Thoracic aorta (tissue), 2 donors: Measurements from ENCODE around the gene GABRA6. TPM values are rescaled to one million over a fixed set of nuclear protein-coding genes. Genes with fewer than 3 reads are reported as not detected.
"Not testable (repeated sequence)": the region's sequence is repeated elsewhere in the genome, so short reads cannot be mapped to it uniquely, and the experiment has no call there.

Experiments used
- ATAC-seq: fragments of 150-250 bp; one replicate; pipeline ENCODE4 v1.8.0; 2017; ENCODE audit warnings: low read depth; ENCODE audit not compliant: insufficient number of reproducible peaks, low FRiP score
- DNase-seq: peaks from one replicate; pipeline ENCODE4 v3.0.0-alpha.2; 2020; ENCODE audit warnings: low spot score
- H3K27ac ChIP-seq, 2 donors: fragments of 200-600 bp; sonication (generic); 1 replicate in 1 of 2; 2 replicates in 1 of 2; pipeline ENCODE4 v1.5.1; 2016; ENCODE audit warnings: mild to moderate bottlenecking in 2 of 2, moderate library complexity in 2 of 2
- H3K27me3 ChIP-seq: fragments of 200-600 bp; sonication (generic); replicated peaks from 2 replicates; pipeline ENCODE4 v1.6.0; 2016; ENCODE audit warnings: mild to moderate bottlenecking; ENCODE audit not compliant: insufficient read depth
- H3K36me3 ChIP-seq: fragments of 200-600 bp; sonication (generic); one replicate; pipeline ENCODE4 v1.5.1; 2016
- H3K4me1 ChIP-seq, 2 donors: fragments of 200-600 bp; sonication (generic); 1 replicate in 1 of 2; 2 replicates in 1 of 2; pipeline versions ENCODE4 v1.5.1 to v1.6.0; 2016; ENCODE audit warnings: low read depth in 2 of 2, mild to moderate bottlenecking in 1 of 2; ENCODE audit not compliant: control insufficient read depth in 1 of 2
- H3K4me3 ChIP-seq: fragments of 200-600 bp; sonication (generic); 2 replicates; pipeline ENCODE4 v1.5.1; 2016; ENCODE audit warnings: mild to moderate bottlenecking
- H3K9me3 ChIP-seq: fragments of 200-600 bp; sonication (generic); 2 replicates; pipeline ENCODE4 v1.5.1; 2016
- total RNA-seq, 2 donors: library from RNA; depleted of rRNA; stranded (reverse); fragments of >200 nt; gene quantifications; one replicate each; pipeline versions ENCODE4 v1.1.0 to v1.2.3, GENCODE V29; 2016
- TF ChIP-seq, protein P1 (sequence below): fragments of 200-600 bp; sonication (generic); IDR thresholded peaks from one replicate; pipeline ENCODE4 v1.5.1; 2019; ENCODE audit warnings: antibody characterized with exemption

GABRA6 gene
- total RNA-seq, result not detected

DNA sequence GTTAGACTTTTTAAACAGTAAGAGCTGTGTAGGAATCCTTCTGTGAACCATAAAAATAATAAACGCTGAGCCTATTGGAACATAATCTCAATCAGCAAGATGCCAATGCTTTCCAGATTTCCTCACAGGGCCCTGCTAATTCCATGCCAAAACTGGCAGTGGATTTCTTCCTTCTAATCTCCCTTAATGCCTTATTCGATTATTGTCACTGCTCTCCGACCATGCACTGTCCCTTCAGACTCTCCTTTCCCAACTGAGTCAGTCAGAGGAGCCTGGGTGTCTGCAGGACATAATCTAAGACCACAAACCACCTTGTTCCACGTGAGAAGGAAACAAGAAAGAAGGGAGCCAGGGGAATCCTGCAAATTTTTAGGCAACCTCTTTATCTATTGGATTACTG, at the start of gene GABRA6:
Gene GABRA6 (plus strand): TSS at position 261 of the 400 bp plus-strand sequence. CDS start 269 bp downstream, outside the sequence.
- DNase-seq, result no peak
- Histone ChIP-seq H3K36me3 (no peaks in the 10 kb centered on the region), H3K4me1 (no peaks in the 10 kb centered on the region), H3K27me3 (no peaks in the 10 kb centered on the region), H3K4me3 (no peak within 1 kb of the TSS), H3K9me3 (no peaks in the 10 kb centered on the region), H3K27ac (no peak within 1 kb of the TSS)
- ATAC-seq, result no peak
- TF ChIP-seq, protein P1, sequence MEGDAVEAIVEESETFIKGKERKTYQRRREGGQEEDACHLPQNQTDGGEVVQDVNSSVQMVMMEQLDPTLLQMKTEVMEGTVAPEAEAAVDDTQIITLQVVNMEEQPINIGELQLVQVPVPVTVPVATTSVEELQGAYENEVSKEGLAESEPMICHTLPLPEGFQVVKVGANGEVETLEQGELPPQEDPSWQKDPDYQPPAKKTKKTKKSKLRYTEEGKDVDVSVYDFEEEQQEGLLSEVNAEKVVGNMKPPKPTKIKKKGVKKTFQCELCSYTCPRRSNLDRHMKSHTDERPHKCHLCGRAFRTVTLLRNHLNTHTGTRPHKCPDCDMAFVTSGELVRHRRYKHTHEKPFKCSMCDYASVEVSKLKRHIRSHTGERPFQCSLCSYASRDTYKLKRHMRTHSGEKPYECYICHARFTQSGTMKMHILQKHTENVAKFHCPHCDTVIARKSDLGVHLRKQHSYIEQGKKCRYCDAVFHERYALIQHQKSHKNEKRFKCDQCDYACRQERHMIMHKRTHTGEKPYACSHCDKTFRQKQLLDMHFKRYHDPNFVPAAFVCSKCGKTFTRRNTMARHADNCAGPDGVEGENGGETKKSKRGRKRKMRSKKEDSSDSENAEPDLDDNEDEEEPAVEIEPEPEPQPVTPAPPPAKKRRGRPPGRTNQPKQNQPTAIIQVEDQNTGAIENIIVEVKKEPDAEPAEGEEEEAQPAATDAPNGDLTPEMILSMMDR, result no peak

DNA sequence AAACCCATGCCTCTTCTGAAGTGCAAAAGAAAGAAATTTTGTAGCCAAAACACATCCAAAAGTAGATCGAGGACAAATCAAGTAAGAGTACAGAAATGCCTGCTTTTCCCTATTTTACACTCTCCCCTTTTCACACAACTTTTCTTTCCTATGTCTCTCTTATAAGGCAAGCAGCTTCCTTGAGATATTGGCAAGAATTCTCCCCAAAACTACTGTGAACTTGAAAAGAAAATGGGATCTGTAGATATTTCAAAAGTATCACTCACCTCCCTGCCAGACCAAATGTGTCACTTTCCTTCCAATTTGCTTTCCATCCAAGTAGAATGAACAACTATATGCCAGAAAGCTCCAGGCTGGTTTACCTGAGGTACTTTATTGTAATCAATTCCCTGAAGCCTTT, 47.9 kb upstream of the GABRA6 start:
- ATAC-seq, result no peak
- H3K27ac ChIP-seq, result no peak overlapping the region
- TF ChIP-seq, protein P1, result no peak
- H3K36me3 ChIP-seq, result no peaks in the 10 kb centered on the region
- no peaks in the 10 kb centered on the region for H3K9me3 ChIP-seq
- H3K27me3 ChIP-seq, result no peaks in the 10 kb centered on the region
- H3K4me3 ChIP-seq, result no peak overlapping the region
- H3K4me1 ChIP-seq, result no peaks in the 10 kb centered on the region
- DNase-seq, result no peak

DNA sequence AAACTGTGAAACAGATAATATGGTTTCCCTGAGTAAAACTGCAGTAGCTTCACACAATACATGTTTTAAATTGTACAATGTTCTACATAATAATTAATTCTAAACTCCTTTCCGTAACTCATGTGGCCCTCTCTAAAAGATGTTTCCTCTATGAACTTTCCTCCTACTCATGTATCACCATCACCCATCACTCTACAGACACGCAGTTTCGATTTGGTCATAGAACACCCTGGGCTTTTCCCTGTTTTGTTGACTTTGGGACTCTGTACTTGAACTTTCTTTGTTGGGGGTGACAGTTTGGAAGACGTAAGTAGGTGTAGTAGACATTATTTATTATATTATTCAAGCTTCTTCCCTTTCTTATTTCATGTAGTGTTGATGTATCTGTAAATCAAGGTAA, 44.1 kb upstream of the GABRA6 start:
- ATAC-seq, result no peak
- Histone ChIP-seq H3K36me3 (no peaks in the 10 kb centered on the region), H3K27me3 (no peaks in the 10 kb centered on the region), H3K9me3 (no peaks in the 10 kb centered on the region), H3K4me1 (no peaks in the 10 kb centered on the region), H3K27ac (no peak overlapping the region), H3K4me3 (no peak overlapping the region)
- DNase-seq, result no peak
- TF ChIP-seq, protein P1, result no peak

DNA sequence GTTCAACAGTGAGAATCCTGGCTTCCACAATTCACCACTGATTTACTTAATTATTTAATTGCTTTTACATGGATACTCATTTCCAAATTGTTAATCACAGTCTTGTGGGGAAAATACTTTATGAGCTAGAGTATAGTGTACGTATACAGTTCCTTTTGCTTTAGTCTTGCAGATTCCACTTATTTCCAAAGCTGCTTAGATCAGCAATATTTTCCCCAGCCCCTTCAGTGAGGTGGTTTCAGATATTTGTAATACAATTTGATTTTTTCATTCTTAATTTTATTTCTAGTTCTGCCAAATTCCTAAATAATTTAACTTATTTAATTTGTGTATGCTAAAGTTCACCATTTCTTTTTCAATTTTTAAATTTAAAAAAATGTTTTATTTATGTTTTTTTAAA, 40.3 kb upstream of the GABRA6 start:
- Histone ChIP-seq H3K27me3 (no peaks in the 10 kb centered on the region), H3K4me3 (no peak overlapping the region), H3K9me3 (no peaks in the 10 kb centered on the region), H3K36me3 (no peaks in the 10 kb centered on the region), H3K4me1 (no peaks in the 10 kb centered on the region), H3K27ac (no peak overlapping the region)
- TF ChIP-seq, protein P1, result no peak
- no peak for DNase-seq
- ATAC-seq, result no peak

DNA sequence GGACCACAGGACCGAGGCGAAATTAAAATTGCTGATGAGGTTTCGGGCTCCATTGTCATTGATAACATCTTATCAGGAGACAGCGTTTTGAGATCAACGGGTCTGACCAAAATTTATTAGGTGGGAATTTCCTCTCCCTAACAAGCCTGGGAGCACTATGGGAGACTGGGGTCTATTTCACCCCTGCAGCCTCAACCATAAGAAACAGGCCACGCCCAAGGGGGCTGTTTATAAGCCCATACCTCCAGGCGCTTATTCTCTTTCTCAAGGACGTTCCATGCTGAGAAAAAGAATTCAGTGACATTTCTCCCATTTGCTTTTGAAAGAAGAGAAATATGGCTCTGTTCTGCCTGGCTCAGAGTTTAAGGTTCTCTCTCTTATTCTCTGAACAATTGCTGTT, 33.6 kb upstream of the GABRA6 start:
- not testable (repeated sequence) for H3K27ac ChIP-seq, ATAC-seq, H3K27me3 ChIP-seq, H3K4me1 ChIP-seq, H3K4me3 ChIP-seq, H3K9me3 ChIP-seq, H3K36me3 ChIP-seq, DNase-seq

DNA sequence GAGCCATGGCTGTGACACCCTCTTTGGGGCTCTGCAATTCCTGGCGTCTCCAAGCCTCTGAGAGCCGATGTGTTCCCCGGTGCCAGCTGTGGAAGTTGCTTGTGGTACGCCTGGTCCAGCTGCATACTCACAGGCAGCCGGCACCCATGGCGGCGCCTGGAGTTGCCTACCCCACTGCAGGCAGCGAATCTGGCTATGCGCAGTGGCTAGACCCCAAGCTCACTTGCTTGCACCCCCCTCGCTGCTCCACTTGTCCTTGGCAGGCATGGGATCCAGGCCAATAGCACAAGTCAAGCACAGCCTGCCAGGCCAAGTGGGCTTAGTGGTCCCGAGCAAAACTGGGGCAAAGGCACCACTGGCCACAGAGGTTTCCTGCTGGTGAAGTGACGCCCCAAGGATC, 24.7 kb upstream of the GABRA6 start:
- ATAC-seq, result no peak

More for the DNA sequence above, 24.7 kb upstream of the GABRA6 start:
- H3K4me3 ChIP-seq, result no peak overlapping the region
- TF ChIP-seq, protein P1, result no peak
- no peaks in the 10 kb centered on the region for H3K9me3 ChIP-seq
- H3K36me3 ChIP-seq, result no peaks in the 10 kb centered on the region
- H3K27ac ChIP-seq, result no peak overlapping the region
- H3K4me1 ChIP-seq, result no peaks in the 10 kb centered on the region
- DNase-seq, result no peak
- no peaks in the 10 kb centered on the region for H3K27me3 ChIP-seq
